ENCODE measurements around the gene DENND1A.

The DENND1A gene

GRCh38 chr9:123689701-123690428, 240.1 kb downstream of the DENND1A start:
- in situ Hi-C loops (cut with HindIII; ENCODE audit: low sequenced_read_pairs), result loop anchor here (5.0 kb wide), 1 partner anchor 47 kb away; no protein-coding TSS in a partner anchor
- no peak for DNase-seq (ENCODE audit: low read depth)
- no peak for TF ChIP-seq CTCF (IDR thresholded peaks at IDR 0.05; ENCODE audit: low read depth, low read length, missing control alignments)
- no peak overlapping the region for H3K4me3 ChIP-seq (ENCODE audit: low read depth, low read length)

- in situ Hi-C loops (cut with HindIII; ENCODE audit: low sequenced_read_pairs), result loop anchor here (5.0 kb wide), 1 partner anchor 50 kb away; no protein-coding TSS in a partner anchor
- DNase-seq (ENCODE audit: low read depth), result no peak
- H3K4me3 ChIP-seq (ENCODE audit: low read depth, low read length), result no peak overlapping the region
- no peak for TF ChIP-seq CTCF (IDR thresholded peaks at IDR 0.05; ENCODE audit: low read depth, low read length, missing control alignments)
Observed at GRCh38 chr9:123687246-123687751, 242.6 kb downstream of the DENND1A start.

- in situ Hi-C loops (cut with HindIII; ENCODE audit: low sequenced_read_pairs), result loop anchor here (5.0 kb wide), 1 partner anchor 50 kb away; no protein-coding TSS in a partner anchor
- DNase-seq (ENCODE audit: low read depth), result no peak
- H3K4me3 ChIP-seq (ENCODE audit: low read depth, low read length), result no peak overlapping the region
- no peak for TF ChIP-seq CTCF (IDR thresholded peaks at IDR 0.05; ENCODE audit: low read depth, low read length, missing control alignments)
Observed at GRCh38 chr9:123686829-123687192, 243.1 kb downstream of the DENND1A start.

- TF ChIP-seq CTCF (IDR thresholded peaks at IDR 0.05; ENCODE audit: low read depth, low read length, missing control alignments), result no peak
- in situ Hi-C loops (cut with HindIII; ENCODE audit: low sequenced_read_pairs), result loop anchor here (5.0 kb wide), 1 partner anchor 51 kb away; no protein-coding TSS in a partner anchor
- peak; percentile 19 for DNase-seq (ENCODE audit: low read depth)
- no peak overlapping the region for H3K4me3 ChIP-seq (ENCODE audit: low read depth, low read length)
Observed at GRCh38 chr9:123686131-123686828, 243.6 kb downstream of the DENND1A start.

GRCh38 chr9:123685489-123686083, 244.3 kb downstream of the DENND1A start:
- in situ Hi-C loops (cut with HindIII; ENCODE audit: low sequenced_read_pairs), result loop anchor here (5.0 kb wide), 1 partner anchor 52 kb away; no protein-coding TSS in a partner anchor
- H3K4me3 ChIP-seq (ENCODE audit: low read depth, low read length), result no peak overlapping the region
- no peak for TF ChIP-seq CTCF (IDR thresholded peaks at IDR 0.05; ENCODE audit: low read depth, low read length, missing control alignments)
- no peak for DNase-seq (ENCODE audit: low read depth)
